Left ventricle myocardium inferior (tissue), 1 donor: Measurements from ENCODE around the gene COMP. TPM values are rescaled to one million over a fixed set of nuclear protein-coding genes. Genes with fewer than 3 reads are reported as not detected.

Experiments used
- DNase-seq: peaks from one replicate; pipeline ENCODE4 v3.0.0-alpha.2; 2020
- H3K27ac ChIP-seq: fragments of 200-600 bp; replicated peaks from 2 replicates; pipeline ENCODE4 v1.8.0; 2021
- H3K27me3 ChIP-seq: fragments of 200-600 bp; 2 replicates; pipeline ENCODE4 v1.8.0; 2021; ENCODE audit warnings: low read depth
- H3K36me3 ChIP-seq: fragments of 200-600 bp; 2 replicates; pipeline ENCODE4 v1.8.0; 2021
- H3K4me1 ChIP-seq: fragments of 200-600 bp; 2 replicates; pipeline ENCODE4 v1.8.0; 2021
- H3K4me3 ChIP-seq: fragments of 200-600 bp; 2 replicates; pipeline ENCODE4 v1.8.0; 2021; ENCODE audit warnings: mild to moderate bottlenecking, moderate library complexity
- H3K9me3 ChIP-seq: fragments of 200-600 bp; replicated peaks from 2 replicates; pipeline ENCODE4 v1.8.0; 2021
- intact Hi-C: fragments of 100-400 bp; cut with micrococcal nuclease; formaldehyde crosslinking; loops from one replicate; pipeline ENCODE4 v1.11.0; 2022
- total RNA-seq: library from RNA; stranded (reverse); fragmentation: NEBNext Ultra II Directional; extraction: Animal tissue kit (Norgen Biotek cat#: 25700); gene quantifications from one replicate; pipeline ENCODE4 v1.2.1, GENCODE V29; 2021
- TF ChIP-seq, protein P1 (sequence below): fragments of 200-600 bp; IDR thresholded peaks from 2 replicates; pipeline ENCODE4 v1.8.0; 2021; ENCODE audit warnings: antibody characterized with exemption, mild to moderate bottlenecking, borderline replicate concordance
- donor health status: DM: no; HTN: yes; CAD: no; lungs with severe emphysema.

Gene COMP
- total RNA-seq, 1 donor from 2014 or later, result 1.2 TPM

DNA sequence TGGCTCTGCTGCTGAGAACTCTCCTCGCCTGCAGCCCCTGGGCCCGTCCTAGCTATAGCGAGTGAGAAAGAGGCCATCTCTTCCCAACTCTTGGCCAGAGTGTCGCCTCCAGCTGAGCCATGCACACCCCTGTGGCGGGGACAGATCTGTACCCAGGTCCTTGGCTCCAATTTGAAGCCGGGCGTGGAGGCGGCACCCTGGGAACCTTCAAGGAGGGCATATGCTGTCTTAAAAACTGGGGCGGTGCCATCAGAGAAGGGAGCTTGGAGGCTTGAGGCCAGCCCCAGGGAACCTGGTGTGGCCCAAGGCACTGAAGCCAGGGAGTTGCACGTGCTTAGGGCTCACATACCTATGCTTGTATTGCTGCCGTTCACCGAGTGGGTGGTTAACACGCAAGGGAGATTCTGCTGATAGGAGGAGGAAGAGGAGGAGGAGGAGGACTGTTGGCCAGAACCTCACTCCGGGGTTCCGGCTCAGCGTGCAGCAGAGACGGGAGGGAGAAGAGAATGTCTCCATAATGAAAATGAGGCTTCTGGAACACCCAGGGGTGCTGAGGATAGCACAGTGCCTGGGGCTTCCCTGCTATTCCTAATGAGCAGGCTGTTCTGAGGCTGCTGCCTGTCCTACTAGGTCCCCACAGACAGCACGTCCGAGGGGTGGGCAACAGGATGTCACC is 40.7 kb downstream of the COMP start:
- Histone ChIP-seq H3K4me3 (no peak overlapping the region), H3K9me3 (no peaks in the 10 kb centered on the region), H3K27me3 (no peaks in the 10 kb centered on the region), H3K36me3 (peaks cover 24% of the 10 kb centered on the region), H3K4me1 (no peaks in the 10 kb centered on the region), H3K27ac (no peak overlapping the region)
- intact Hi-C loops, result no loop called here
- TF ChIP-seq, protein P1, sequence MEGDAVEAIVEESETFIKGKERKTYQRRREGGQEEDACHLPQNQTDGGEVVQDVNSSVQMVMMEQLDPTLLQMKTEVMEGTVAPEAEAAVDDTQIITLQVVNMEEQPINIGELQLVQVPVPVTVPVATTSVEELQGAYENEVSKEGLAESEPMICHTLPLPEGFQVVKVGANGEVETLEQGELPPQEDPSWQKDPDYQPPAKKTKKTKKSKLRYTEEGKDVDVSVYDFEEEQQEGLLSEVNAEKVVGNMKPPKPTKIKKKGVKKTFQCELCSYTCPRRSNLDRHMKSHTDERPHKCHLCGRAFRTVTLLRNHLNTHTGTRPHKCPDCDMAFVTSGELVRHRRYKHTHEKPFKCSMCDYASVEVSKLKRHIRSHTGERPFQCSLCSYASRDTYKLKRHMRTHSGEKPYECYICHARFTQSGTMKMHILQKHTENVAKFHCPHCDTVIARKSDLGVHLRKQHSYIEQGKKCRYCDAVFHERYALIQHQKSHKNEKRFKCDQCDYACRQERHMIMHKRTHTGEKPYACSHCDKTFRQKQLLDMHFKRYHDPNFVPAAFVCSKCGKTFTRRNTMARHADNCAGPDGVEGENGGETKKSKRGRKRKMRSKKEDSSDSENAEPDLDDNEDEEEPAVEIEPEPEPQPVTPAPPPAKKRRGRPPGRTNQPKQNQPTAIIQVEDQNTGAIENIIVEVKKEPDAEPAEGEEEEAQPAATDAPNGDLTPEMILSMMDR, result no peak
- no peak for DNase-seq

DNA sequence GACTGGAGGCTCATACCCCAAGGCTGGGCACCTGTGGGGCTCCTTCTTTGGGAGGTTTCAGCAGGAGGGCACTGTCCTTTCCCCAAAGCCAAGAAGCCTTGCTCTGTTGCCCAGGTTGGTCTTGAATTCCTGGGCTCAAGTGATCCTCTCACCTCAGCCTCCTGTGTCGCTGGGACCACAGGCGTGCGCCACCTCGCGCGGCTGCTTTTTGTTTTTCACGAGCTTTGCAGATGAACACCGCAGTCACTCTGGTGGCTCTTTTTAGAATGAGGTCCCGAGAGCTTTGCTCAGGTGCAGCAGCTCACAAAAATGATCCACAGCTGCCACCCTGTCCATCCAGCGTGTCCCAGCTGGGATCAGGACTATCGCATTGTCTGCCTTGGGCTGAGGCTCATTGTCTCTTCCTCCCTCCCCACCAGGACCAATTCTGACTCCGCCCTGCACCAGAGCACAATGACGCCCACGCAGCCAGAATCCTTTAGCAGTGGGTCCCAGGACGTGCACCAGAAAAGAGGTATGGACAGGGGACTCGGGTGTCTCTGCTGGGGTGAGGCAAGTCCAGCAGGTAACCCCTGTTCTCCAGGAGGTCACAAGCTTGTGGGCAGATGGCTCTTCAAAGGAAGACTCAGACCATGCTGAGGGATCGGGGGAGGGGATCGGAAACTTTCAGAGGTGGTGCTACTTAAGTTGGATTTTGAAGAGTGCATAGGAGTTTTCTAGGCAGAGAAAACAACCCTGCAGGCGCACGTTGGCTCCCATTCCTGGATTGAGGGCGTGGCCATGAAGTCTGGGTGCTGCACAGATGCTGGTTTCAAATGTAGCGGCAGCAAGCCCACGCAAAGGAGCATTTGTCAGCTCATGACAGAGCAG is 41.5 kb downstream of the COMP start:
- Histone ChIP-seq H3K27ac (no peak overlapping the region), H3K9me3 (no peaks in the 10 kb centered on the region), H3K4me3 (no peak overlapping the region), H3K36me3 (peaks cover 24% of the 10 kb centered on the region), H3K4me1 (no peaks in the 10 kb centered on the region), H3K27me3 (no peaks in the 10 kb centered on the region)
- DNase-seq, result no peak
- intact Hi-C loops, result no loop called here
- TF ChIP-seq, protein P1, result no peak

DNA sequence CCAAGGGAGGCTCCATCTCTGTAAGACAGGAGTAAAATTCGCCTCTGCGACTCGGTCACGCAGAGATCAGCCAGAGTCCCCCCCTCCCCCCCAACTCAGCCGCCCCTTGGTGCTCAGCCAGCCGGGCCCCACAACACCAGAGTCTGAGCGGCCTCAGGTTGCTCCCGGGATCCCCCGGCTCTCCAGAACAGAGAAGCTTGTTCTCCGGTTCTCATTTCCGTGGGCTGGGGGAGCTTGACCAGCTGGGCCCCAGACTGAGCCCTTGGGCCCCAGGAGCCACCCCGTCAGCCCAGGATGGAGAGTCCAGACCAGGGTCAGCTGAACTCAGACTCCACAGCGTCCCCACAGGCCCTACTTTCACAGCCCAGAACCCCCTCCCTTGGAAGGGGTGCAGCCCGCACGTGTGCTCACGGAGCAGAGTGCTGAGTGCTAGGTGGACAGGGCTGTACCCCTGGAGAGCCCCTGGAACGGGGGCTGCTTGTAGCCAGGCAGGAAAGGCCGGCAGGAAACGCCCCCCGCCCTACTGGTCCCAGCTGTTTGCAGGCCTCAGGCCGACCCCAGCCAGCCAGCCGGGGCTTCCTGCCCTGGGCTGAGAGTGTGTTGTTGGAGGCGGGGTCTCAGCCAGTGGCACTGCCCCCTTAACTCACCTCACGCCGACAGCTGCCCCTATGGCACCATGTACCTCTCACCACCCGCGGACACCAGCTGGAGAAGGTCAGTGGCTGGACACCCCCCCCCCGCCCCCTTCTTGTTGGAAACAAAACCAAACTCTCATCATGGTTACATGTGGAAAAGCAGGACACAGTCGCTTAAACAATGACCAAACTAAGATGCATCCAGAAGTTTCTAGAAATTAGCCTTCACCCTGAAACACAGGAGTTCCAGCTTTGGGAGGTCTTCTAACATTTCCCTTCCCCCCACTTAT is 44.4 kb downstream of the COMP start:
- intact Hi-C loops, result no loop called here
- Histone ChIP-seq H3K27ac (no peak overlapping the region), H3K4me1 (peaks cover 21% of the 10 kb centered on the region), H3K27me3 (no peaks in the 10 kb centered on the region), H3K36me3 (peaks cover 10% of the 10 kb centered on the region), H3K4me3 (no peak overlapping the region), H3K9me3 (no peaks in the 10 kb centered on the region)
- TF ChIP-seq, protein P1, result no peak
- no peak for DNase-seq

GRCh38 chr19:18745931-18746330 is 45.2 kb downstream of the COMP start:
- H3K36me3 ChIP-seq, result peaks cover 7% of the 10 kb centered on the region
- DNase-seq, result no peak
- H3K27me3 ChIP-seq, result no peaks in the 10 kb centered on the region
- TF ChIP-seq, protein P1, result no peak
- H3K27ac ChIP-seq, result no peak overlapping the region
- H3K9me3 ChIP-seq, result no peaks in the 10 kb centered on the region
- H3K4me3 ChIP-seq, result no peak overlapping the region
- intact Hi-C loops, result no loop called here
- H3K4me1 ChIP-seq, result peaks cover 28% of the 10 kb centered on the region
